HCT116 (cell line): ENCODE measurements around the gene TLL2. TPM values are rescaled to one million over a fixed set of nuclear protein-coding genes. Genes with fewer than 3 reads are reported as not detected.

ENCODE experiments used
- total RNA-seq: library from RNA; stranded (reverse); gene quantifications from one replicate; pipeline ENCODE4 v1.2.1, GENCODE V29; 2021; ENCODE audit not compliant: unreplicated experiment

Gene TLL2
- total RNA-seq, 1 experiment from 2014 or later = 1.3 TPM

Other genes starting within 250 kb of the TLL2 start
- gene BLNK, start 242.4 kb downstream of the TLL2 start, total RNA-seq = 0.59 TPM
- gene DNTT, start 209.5 kb downstream of the TLL2 start, total RNA-seq = not detected
- not detected for gene OPALIN, start 154.9 kb downstream of the TLL2 start, total RNA-seq
- gene TM9SF3, start 73.1 kb upstream of the TLL2 start, total RNA-seq = 79.3 TPM
- gene PIK3AP1, start 206.6 kb upstream of the TLL2 start, total RNA-seq = 7.1 TPM